ENCODE data around the gene ASL. TPM values are rescaled to one million over a fixed set of nuclear protein-coding genes. Genes with fewer than 3 reads are reported as not detected.
"Not testable (repeated sequence)": the region's sequence is repeated elsewhere in the genome, so short reads cannot be mapped to it uniquely, and the experiment has no call there.

Gene ASL
- total and polyA plus RNA-seq, 4 donors, result 24.9 to 85.1 (median 58.4) TPM

GRCh38 chr7:66105263-66105748 is 29.7 kb downstream of the ASL start:
- H3K27me3 ChIP-seq (ENCODE audit: control insufficient read depth in 3 of 3, insufficient read depth in 3 of 3, low read length in 2 of 3), result no peaks in the 10 kb centered on the region
- H3K36me3 ChIP-seq (ENCODE audit: control insufficient read depth in 4 of 4, insufficient read depth in 4 of 4, low read length in 4 of 4), result no peaks in the 10 kb centered on the region
- ATAC-seq (ENCODE audit: insufficient read depth, low FRiP score) (no peak), DNase-seq (no peak)
- H3K4me3 ChIP-seq, result no peak overlapping the region
- H3K4me1 ChIP-seq (ENCODE audit: control insufficient read depth in 5 of 5, insufficient read depth in 5 of 5, low read length in 5 of 5), result no peaks in the 10 kb centered on the region
- H3K27ac ChIP-seq (ENCODE audit: low read depth in 1 of 2, low read length in 1 of 2), result no peak overlapping the region
- TF ChIP-seq CTCF (IDR thresholded peaks at IDR 0.05; ENCODE audit: control extremely low read depth, extremely low read depth), result no peak
- no peak overlapping the region for H3K9ac ChIP-seq (ENCODE audit: insufficient read depth in 1 of 2, low read length in 2 of 2)
- WGBS, 2 donors, result 88 to 92% methylated on average over 5 of the region's 5 CpGs
- no peaks in the 10 kb centered on the region for H3K9me3 ChIP-seq (ENCODE audit: control insufficient read depth in 4 of 4, insufficient read depth in 3 of 4, low read length in 3 of 4)

GRCh38 chr7:66108410-66108809 is 32.8 kb downstream of the ASL start:
- WGBS, 2 donors, result 74 to 90% methylated on average over 5 of the region's 5 CpGs
- ATAC-seq (ENCODE audit: insufficient read depth, low FRiP score); H3K9ac ChIP-seq (ENCODE audit: insufficient read depth in 1 of 2, low read length in 2 of 2): not testable (repeated sequence)

GRCh38 chr7:66110856-66111255 is 35.2 kb downstream of the ASL start:
- no peak overlapping the region for H3K4me3 ChIP-seq
- no peak for DNase-seq
- H3K4me1 ChIP-seq (ENCODE audit: control insufficient read depth in 5 of 5, insufficient read depth in 5 of 5, low read length in 5 of 5), result peaks cover 0 to 6% (median 2%) of the 10 kb centered on the region in 5 donors
- no peaks in the 10 kb centered on the region for H3K9me3 ChIP-seq (ENCODE audit: control insufficient read depth in 4 of 4, insufficient read depth in 3 of 4, low read length in 3 of 4)
- H3K9ac ChIP-seq (ENCODE audit: insufficient read depth in 1 of 2, low read length in 2 of 2), result no peak overlapping the region
- 71 to 79% methylated on average over 9 of the region's 9 CpGs for WGBS, 2 donors
- no peaks in the 10 kb centered on the region for H3K36me3 ChIP-seq (ENCODE audit: control insufficient read depth in 4 of 4, insufficient read depth in 4 of 4, low read length in 4 of 4)
- H3K27me3 ChIP-seq (ENCODE audit: control insufficient read depth in 3 of 3, insufficient read depth in 3 of 3, low read length in 2 of 3), result no peaks in the 10 kb centered on the region
- ATAC-seq (ENCODE audit: insufficient read depth, low FRiP score), result no peak
- H3K27ac ChIP-seq (ENCODE audit: low read depth in 1 of 2, low read length in 1 of 2), result no peak overlapping the region
- no peak for TF ChIP-seq CTCF (IDR thresholded peaks at IDR 0.05; ENCODE audit: control extremely low read depth, extremely low read depth)

More at GRCh38 chr7:66108410-66108809, 32.8 kb downstream of the ASL start:
- H3K27ac ChIP-seq (ENCODE audit: low read depth in 1 of 2, low read length in 1 of 2); H3K4me3 ChIP-seq; H3K36me3 ChIP-seq (ENCODE audit: control insufficient read depth in 4 of 4, insufficient read depth in 4 of 4, low read length in 4 of 4); H3K4me1 ChIP-seq (ENCODE audit: control insufficient read depth in 5 of 5, insufficient read depth in 5 of 5, low read length in 5 of 5); DNase-seq; H3K9me3 ChIP-seq (ENCODE audit: control insufficient read depth in 4 of 4, insufficient read depth in 3 of 4, low read length in 3 of 4); H3K27me3 ChIP-seq (ENCODE audit: control insufficient read depth in 3 of 3, insufficient read depth in 3 of 3, low read length in 2 of 3): not testable (repeated sequence)

GRCh38 chr7:66114743-66115649 is 39.4 kb downstream of the ASL start, which contains the start of gene CRCP:
TSS of gene CRCP (plus strand) at chr7:66114847. CDS start at chr7:66114963, 116 bp downstream.
- no peak for TF ChIP-seq CTCF (IDR thresholded peaks at IDR 0.05; ENCODE audit: control extremely low read depth, extremely low read depth)
- 0% methylated on average over 65 to 67 of the region's 67 CpGs for WGBS, 2 donors
- Histone ChIP-seq H3K27ac (ENCODE audit: low read depth in 1 of 2, low read length in 1 of 2) (peak within 1 kb of the TSS; percentile 88 to 97), H3K4me3 (peak within 1 kb of the TSS; percentile 85), H3K27me3 (ENCODE audit: control insufficient read depth in 3 of 3, insufficient read depth in 3 of 3, low read length in 2 of 3) (no peaks in the 10 kb centered on the region), H3K4me1 (ENCODE audit: control insufficient read depth in 5 of 5, insufficient read depth in 5 of 5, low read length in 5 of 5) (peaks cover 10 to 22% (median 15%) of the 10 kb centered on the region in 5 donors), H3K9me3 (ENCODE audit: control insufficient read depth in 4 of 4, insufficient read depth in 3 of 4, low read length in 3 of 4) (no peaks in the 10 kb centered on the region), H3K9ac (ENCODE audit: insufficient read depth in 1 of 2, low read length in 2 of 2) (peak within 1 kb of the TSS; percentile 8 to 74), H3K36me3 (ENCODE audit: control insufficient read depth in 4 of 4, insufficient read depth in 4 of 4, low read length in 4 of 4) (peaks cover 0 to 2% (median under 1%) of the 10 kb centered on the region in 4 donors)
- DNase-seq (peak; percentile 83 to 87 (median 86)), ATAC-seq (ENCODE audit: insufficient read depth, low FRiP score) (peak; percentile 94)

GRCh38 chr7:66116680-66117420 is 41.2 kb downstream of the ASL start:
- not testable (repeated sequence) for ATAC-seq (ENCODE audit: insufficient read depth, low FRiP score); H3K4me3 ChIP-seq; H3K36me3 ChIP-seq (ENCODE audit: control insufficient read depth in 4 of 4, insufficient read depth in 4 of 4, low read length in 4 of 4); H3K9ac ChIP-seq (ENCODE audit: insufficient read depth in 1 of 2, low read length in 2 of 2); H3K27me3 ChIP-seq (ENCODE audit: control insufficient read depth in 3 of 3, insufficient read depth in 3 of 3, low read length in 2 of 3); DNase-seq; H3K27ac ChIP-seq (ENCODE audit: low read depth in 1 of 2, low read length in 1 of 2); H3K9me3 ChIP-seq (ENCODE audit: control insufficient read depth in 4 of 4, insufficient read depth in 3 of 4, low read length in 3 of 4)
- WGBS, 2 donors, result 90 to 95% methylated on average over 12 of the region's 12 CpGs
- peaks cover 10 to 22% (median 15%) of the 10 kb centered on the region in 5 donors for H3K4me1 ChIP-seq (ENCODE audit: control insufficient read depth in 5 of 5, insufficient read depth in 5 of 5, low read length in 5 of 5)

Measured in lung (tissue), 12 donors.